ENCODE results near the gene SYTL5.

GRCh38 chrX:38163193-38163592 is 156.8 kb downstream of the SYTL5 start:
- no peak for TF ChIP-seq POLR2AphosphoS5 (IDR thresholded peaks at IDR 0.05; ENCODE audit: borderline replicate concordance, low read depth, low read length)
- TF ChIP-seq EZH2 (IDR thresholded peaks at IDR 0.05): no peak

Measured in SK-N-MC (cell line).